Mammary epithelial cell (primary cell): Measurements from ENCODE around the gene TMEM151A.

Source experiments
- EZH2 ChIP-seq: IDR thresholded peaks from 2 replicates; pipeline ENCODE4 v1.6.1; 2012; ENCODE audit warnings: low read length, inconsistent platforms, borderline replicate concordance
- TF ChIP-seq, protein P1 (sequence below), 2 donors: IDR thresholded peaks in 1 of 2; conservative IDR thresholded peaks in 1 of 2; 2 replicates each; pipeline ENCODE4 v1.5.1; 2011 to 2012; ENCODE audit warnings: inconsistent platforms in 2 of 2, low read length in 2 of 2, mild to moderate bottlenecking in 2 of 2, control low read depth in 1 of 2, low read depth in 1 of 2; ENCODE audit not compliant: insufficient read depth in 1 of 2; ENCODE audit errors: extremely low read depth in 1 of 2

DNA sequence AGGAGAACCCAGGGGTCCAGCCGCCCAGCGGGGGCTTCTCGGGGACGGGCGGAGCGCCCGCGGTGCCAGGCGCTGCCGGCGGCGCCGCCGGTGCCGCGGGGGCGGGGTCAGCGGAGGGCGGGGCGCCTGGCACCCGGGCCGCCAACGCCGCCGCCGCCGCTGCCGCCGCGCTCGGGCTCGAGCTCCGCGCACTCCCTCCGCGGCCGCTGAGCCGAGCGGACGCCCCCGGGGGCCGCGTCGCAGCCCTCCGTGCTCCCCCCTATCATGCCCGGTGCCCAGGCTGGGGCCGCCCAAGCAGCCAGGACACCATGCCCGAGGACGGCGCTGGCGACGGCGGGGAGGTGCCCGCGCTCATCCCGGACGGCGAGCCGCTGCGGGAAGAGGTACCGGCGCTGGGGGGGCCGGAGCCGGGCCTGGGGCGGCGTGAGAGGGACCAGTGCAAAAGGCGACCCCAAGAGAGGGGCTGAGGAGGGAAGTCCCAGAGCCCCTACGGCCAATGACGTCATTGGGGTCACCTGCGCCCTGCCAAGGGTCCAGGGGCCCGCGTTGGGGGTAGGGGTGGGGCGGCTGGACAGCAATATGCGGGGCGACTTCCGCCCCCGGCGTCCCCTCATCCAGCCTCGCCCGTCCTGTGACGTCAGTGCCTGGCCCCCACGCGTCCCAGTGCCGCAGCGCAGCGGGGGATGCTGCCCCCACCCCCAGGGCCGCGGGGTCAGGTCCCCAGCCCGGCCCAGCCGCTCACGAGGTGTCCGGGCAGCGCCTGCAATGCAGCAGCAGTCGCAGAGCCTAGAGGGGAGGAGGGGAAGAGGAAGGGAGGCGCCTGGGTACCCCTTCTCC lies at the start of gene TMEM151A:
- TF ChIP-seq, protein P1, sequence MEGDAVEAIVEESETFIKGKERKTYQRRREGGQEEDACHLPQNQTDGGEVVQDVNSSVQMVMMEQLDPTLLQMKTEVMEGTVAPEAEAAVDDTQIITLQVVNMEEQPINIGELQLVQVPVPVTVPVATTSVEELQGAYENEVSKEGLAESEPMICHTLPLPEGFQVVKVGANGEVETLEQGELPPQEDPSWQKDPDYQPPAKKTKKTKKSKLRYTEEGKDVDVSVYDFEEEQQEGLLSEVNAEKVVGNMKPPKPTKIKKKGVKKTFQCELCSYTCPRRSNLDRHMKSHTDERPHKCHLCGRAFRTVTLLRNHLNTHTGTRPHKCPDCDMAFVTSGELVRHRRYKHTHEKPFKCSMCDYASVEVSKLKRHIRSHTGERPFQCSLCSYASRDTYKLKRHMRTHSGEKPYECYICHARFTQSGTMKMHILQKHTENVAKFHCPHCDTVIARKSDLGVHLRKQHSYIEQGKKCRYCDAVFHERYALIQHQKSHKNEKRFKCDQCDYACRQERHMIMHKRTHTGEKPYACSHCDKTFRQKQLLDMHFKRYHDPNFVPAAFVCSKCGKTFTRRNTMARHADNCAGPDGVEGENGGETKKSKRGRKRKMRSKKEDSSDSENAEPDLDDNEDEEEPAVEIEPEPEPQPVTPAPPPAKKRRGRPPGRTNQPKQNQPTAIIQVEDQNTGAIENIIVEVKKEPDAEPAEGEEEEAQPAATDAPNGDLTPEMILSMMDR (conservative IDR thresholded peaks at IDR 0.05 in 1 of 2, IDR thresholded peaks at IDR 0.05 in 1 of 2; ENCODE audit: extremely low read depth in 1 of 2, insufficient read depth in 1 of 2, low read depth in 1 of 2, low read length in 2 of 2): no peak
- TF ChIP-seq EZH2: no peak
